ENCODE results near the gene AGRN.

AGRN gene

DNA sequence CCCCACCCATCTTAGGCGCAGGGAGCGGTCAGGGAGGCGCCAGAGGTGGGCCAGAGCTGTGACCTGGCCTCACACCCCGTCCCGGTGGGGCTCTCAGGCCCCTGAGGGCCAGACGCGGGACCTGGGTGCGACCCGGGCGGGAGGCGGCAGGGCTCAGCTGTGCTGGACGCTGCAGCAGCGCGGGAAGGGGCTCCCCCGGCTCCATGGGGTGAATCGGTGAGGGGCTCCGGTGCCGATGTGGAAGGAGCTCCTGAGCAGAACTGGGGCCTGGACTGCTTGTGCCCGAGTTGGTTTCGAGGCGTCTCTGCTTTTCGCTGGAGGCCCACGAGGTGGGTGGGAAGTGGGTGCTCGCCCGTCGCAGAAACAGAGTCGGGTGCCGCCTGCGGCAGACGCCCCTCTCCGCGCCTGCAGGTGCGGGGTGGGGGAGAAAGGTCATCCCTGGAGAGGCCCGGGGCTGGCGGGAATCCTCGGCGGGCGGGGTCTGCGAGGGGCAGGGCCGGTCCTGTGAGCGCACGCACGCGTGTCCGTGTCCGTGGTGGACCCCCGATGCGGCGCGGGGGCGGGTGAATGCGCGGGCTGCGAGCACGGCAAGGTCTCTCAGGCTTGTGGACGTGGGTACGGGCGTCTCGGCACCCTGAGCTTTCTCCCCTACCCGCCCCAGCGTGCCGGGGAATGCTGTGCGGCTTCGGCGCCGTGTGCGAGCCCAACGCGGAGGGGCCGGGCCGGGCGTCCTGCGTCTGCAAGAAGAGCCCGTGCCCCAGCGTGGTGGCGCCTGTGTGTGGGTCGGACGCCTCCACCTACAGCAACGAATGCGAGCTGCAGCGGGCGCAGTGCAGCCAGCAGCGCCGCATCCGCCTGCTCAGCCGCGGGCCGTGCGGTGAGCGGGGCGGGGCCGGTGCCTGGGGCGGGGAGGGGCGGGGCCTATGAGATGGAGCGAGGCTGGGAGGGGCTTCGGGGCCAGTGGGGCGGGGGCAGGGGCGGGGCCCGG, 20.4 kb downstream of the AGRN start:
- DNase-seq, result no peak

DNA sequence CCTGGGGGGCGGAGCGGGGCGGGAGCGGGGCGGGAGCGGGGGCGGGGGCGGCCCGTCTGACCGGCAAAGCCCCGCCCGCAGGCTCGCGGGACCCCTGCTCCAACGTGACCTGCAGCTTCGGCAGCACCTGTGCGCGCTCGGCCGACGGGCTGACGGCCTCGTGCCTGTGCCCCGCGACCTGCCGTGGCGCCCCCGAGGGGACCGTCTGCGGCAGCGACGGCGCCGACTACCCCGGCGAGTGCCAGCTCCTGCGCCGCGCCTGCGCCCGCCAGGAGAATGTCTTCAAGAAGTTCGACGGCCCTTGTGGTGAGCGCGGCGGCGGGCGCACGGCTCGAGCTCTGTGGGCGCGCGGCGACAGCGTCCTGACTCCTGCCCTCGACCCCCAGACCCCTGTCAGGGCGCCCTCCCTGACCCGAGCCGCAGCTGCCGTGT, 21.2 kb downstream of the AGRN start:
- no peak for DNase-seq

DNA sequence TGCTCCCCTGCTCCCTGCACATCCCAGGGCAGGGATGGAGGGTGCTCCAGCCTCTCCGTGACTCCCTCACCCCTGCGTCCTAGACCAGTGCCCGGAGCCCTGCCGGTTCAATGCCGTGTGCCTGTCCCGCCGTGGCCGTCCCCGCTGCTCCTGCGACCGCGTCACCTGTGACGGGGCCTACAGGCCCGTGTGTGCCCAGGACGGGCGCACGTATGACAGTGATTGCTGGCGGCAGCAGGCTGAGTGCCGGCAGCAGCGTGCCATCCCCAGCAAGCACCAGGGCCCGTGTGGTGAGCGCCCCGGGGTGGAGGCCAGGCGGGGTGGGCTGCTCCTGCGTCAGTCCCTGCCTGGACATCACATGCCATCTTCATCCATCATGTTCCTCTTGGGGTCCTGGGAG, 22.0 kb downstream of the AGRN start:
- DNase-seq, result no peak

DNA sequence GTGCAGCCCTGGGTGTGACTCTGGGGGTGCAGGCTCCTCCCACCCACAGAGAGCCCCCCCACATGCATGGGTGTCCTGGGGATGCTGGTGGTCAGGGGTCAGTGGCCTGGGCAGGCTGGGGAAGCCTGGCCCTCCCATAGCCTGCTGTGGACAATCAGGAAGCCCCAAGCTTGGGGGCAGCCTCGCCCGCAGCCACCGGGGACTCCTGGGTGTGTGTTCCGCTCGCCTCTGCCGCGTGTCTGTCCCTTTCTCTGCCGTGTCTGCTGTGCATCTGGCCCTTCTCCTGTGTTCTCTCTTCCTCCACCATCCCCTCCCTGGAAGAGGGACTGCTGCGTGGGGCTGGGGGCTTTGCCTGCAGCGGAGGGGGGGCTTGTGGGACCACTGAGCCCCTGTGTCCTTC, 22.9 kb downstream of the AGRN start:
- DNase-seq, result no peak

DNA sequence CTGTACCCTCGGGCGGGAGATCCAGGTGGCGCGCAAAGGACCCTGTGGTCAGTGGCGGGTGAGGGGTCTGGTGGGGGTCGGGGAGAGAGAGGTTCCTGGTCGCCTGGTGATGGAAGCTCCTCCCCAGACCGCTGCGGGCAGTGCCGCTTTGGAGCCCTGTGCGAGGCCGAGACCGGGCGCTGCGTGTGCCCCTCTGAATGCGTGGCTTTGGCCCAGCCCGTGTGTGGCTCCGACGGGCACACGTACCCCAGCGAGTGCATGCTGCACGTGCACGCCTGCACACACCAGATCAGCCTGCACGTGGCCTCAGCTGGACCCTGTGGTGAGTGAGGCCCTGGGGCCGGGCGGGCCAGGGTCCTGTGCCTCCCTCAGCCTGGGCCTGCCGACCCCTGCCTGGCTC, 23.5 kb downstream of the AGRN start:
- DNase-seq, result no peak

DNA sequence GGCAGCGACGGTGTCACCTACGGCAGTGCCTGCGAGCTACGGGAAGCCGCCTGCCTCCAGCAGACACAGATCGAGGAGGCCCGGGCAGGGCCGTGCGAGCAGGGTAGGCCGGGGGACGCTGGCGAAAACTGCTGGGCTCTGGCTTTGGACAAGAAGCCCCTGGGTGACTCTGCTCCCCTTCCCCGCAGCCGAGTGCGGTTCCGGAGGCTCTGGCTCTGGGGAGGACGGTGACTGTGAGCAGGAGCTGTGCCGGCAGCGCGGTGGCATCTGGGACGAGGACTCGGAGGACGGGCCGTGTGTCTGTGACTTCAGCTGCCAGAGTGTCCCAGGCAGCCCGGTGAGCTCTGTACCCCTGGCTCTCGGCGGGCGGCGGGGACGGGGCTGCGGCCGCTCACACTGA, 24.0 kb downstream of the AGRN start:
- DNase-seq, result no peak

DNA sequence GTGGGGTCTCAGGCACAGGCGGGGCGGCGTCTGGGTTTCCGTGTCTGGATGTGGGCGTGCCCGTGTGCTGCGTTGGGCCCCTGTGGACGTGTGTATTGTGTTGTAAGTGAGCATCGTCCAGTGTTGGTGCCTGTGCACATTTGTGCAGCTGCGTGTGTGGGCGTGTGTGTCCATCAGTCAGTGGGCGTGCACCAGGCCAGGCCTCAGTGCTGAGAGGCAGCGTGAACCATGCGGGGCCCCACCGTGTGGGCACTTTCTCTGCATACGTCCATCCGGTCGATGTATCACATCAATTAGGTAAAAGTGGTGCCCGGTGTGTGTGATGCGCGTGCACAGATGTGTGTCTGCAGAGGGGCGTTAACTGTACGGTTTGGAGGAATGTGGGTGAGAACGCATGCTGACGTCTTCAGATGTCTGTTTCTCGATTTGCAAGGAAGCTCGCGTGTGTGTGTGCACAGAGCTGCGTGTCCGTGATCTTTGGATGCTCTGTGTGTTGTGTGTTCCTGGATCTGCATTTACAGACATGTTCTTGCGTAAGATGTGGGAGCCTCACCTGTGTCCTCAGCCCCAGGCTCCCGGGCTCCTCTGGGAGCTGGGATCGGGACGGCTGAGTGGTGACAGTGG, 24.6 kb downstream of the AGRN start:
- DNase-seq, result no peak

DNA sequence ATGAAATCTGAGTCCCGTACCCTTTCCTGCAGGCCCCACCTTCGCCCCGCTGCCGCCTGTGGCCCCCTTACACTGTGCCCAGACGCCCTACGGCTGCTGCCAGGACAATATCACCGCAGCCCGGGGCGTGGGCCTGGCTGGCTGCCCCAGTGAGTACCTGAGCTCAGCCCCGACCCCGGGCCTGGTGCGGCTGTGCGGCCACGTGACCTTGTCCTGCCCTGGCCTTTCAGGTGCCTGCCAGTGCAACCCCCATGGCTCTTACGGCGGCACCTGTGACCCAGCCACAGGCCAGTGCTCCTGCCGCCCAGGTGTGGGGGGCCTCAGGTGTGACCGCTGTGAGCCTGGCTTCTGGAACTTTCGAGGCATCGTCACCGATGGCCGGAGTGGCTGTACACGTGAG, 25.2 kb downstream of the AGRN start:
- no peak for DNase-seq

DNA sequence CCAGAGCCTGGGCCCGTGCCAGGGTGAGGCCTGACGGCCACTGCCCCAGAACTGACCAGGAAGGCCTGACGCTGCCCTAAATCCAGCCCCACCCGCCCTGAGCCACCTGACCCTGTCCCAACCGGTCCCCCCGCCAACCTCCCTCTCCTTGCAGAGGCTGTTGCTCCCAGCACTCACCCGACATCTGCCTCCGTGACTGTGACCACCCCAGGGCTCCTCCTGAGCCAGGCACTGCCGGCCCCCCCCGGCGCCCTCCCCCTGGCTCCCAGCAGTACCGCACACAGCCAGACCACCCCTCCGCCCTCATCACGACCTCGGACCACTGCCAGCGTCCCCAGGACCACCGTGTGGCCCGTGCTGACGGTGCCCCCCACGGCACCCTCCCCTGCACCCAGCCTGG, 26.3 kb downstream of the AGRN start:
- no peak for DNase-seq

DNA sequence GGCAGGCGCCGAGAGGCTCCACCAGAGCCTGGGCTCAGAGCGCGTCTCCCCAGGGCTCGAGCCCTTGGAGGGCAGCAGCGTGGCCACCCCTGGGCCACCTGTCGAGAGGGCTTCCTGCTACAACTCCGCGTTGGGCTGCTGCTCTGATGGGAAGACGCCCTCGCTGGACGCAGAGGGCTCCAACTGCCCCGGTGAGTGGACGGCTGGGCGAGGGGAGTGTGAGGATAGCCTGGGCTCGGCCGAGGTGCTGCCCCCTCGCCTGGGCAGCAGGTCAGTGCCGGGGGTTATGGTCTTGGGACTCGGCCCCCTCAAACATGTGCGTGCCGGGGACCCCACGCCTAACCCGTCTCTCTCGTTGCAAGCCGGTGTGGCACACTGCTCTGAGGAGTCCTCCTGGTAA, 26.8 kb downstream of the AGRN start:
- no peak for DNase-seq

DNA sequence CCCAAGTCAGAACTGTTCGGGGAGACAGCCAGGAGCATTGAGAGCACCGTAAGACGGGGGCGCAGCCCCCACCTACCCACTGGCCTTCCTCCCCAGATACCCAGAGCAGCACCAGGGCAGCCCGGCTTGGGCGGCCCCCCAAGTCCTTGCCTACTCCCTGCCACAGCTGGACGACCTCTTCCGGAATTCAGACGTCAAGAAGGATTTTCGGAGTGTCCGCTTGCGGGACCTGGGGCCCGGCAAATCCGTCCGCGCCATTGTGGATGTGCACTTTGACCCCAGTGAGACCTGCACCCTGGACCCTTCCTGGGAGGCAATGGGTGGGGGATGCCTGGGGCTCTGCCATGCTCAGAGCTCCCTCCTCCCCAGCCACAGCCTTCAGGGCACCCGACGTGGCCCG, 27.5 kb downstream of the AGRN start:
- no peak for DNase-seq

DNA sequence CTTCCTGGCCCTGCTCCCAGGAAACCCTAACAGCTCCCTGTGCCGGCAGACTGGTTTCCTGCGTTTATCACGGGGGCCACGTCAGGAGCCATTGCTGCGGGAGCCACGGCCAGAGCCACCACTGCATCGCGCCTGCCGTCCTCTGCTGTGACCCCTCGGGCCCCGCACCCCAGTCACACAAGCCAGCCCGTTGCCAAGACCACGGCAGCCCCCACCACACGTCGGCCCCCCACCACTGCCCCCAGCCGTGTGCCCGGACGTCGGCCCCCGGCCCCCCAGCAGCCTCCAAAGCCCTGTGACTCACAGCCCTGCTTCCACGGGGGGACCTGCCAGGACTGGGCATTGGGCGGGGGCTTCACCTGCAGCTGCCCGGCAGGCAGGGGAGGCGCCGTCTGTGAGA, 28.0 kb downstream of the AGRN start:
- DNase-seq, result no peak

DNA sequence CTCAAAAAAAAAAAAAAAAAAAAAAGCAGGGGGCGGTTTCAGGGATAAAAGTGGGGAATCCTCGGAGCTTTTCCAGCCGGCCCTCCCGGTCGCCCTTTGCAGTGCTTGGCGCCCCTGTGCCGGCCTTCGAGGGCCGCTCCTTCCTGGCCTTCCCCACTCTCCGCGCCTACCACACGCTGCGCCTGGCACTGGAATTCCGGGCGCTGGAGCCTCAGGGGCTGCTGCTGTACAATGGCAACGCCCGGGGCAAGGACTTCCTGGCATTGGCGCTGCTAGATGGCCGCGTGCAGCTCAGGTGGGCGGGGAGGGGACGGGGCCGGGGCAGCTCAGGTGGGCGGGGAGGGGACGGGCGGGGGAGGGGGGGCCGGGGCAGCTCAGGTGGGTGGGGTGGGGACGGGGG, 28.8 kb downstream of the AGRN start:
- DNase-seq, result no peak

DNA sequence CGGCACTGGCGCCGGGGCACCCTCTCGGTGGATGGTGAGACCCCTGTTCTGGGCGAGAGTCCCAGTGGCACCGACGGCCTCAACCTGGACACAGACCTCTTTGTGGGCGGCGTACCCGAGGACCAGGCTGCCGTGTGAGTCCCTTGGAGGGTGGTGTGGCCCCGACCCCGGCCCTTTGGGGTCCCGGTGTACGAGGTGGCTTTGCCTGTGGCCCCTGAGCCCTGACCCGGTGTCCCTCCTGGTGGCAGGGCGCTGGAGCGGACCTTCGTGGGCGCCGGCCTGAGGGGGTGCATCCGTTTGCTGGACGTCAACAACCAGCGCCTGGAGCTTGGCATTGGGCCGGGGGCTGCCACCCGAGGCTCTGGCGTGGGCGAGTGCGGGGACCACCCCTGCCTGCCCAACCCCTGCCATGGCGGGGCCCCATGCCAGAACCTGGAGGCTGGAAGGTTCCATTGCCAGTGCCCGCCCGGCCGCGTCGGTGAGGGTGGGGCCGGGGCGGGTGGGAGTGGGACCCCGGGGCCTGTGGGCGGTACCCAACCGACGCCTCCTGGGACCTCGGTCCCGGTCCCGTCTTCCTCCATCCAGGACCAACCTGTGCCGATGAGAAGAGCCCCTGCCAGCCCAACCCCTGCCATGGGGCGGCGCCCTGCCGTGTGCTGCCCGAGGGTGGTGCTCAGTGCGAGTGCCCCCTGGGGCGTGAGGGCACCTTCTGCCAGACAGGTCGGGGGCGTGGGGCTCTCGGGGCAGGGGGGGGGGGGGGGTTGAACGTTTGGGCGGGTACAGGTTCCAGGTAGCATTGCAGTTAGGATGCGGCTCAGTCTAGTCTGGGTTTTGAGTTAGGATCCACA, 29.6 kb downstream of the AGRN start:
- no peak for DNase-seq

DNA sequence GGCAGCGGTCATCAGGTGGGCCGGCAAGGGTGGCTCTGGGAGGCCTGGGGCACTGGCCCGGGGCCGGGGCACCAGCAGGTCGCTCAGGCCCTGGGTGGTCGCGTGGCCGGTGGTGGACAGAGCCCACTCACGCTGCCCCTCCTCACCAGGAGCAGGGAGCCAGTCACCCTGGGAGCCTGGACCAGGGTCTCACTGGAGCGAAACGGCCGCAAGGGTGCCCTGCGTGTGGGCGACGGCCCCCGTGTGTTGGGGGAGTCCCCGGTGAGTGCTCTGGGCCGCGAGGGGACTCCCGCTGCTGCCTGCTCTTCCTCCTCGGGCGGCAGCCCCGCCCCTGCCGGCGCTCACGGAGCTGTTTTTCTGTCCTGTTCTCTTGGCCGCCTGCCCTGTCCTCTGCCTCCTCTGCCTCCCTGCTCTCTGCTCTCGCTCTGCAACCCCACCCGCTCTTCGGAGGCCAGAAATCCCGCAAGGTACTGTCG, 30.7 kb downstream of the AGRN start:
- no peak for DNase-seq

DNA sequence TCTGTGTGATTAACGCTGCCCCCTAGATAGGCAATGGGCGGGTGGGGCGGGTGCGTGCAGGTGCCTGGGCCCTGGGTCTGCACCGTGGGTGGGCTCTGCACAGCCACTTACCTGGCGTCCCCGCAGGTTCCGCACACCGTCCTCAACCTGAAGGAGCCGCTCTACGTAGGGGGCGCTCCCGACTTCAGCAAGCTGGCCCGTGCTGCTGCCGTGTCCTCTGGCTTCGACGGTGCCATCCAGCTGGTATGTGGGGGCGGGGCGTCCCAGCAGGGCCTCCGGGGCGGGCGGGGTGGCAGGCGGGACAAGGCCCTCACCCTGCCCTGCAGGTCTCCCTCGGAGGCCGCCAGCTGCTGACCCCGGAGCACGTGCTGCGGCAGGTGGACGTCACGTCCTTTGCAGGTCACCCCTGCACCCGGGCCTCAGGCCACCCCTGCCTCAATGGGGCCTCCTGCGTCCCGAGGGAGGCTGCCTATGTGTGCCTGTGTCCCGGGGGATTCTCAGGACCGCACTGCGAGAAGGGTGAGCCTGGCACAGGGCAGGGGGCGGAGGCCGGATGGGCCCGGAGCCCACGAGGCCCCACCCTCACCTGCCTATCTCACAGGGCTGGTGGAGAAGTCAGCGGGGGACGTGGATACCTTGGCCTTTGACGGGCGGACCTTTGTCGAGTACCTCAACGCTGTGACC, 31.3 kb downstream of the AGRN start:
- DNase-seq, result no peak

DNA sequence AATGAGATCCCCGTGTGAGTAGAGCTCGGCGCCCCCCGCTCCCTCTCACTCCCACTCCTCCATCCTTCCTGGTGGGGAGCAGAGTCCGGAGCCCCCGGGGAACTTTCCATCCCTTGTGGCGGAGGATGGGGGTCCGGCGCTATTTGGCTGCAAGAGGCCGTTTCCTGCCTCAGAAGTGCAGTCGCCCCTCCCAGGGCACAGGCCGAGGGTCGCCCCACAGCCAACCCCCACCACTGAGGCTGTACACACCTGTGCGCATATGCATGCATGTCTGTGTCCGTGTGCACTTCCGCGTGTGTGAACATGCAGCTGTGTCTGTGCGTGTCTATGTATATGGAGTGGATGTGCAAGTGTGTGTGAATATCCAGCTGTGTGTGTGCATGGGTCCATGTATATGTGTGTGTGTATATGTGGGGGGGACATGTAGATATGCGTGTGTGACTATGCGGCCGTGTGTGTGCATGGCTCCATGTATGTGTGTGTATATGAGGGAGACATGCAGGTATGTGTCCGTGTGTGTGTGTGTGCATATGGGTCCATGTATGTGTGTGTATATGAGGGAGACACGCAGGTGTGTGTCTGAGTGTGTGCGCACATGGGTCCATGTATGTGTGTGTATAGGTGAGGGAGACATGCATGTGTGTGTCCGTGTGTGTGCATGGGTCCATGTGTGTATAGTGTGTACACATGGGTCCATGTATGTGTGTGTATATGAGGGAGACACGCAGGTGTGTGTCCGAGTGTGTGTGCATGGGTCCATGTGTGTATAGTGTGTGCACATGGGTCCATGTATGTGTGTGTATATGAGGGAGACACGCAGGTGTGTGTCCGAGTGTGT, 32.3 kb downstream of the AGRN start:
- no peak for DNase-seq

DNA sequence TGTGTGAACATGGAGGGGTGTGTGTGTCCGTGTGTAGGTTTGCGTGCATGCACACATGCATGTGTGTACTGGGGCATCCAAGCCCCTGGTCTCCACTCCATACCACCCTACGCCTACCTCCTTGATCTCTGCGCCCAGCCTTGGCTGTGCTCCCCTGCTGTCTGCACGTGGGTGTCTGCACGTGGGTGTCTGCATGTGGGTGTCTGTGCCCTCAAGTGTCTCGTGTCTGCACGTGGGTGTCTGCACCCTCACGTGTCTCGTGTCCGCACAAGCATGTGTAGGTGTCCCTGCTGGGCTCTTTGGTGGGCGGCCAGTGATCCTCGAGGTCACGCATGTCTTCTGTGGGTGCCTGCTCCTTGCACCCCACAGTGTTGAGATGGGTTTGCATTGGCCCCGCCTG, 33.1 kb downstream of the AGRN start:
- no peak for DNase-seq

DNA sequence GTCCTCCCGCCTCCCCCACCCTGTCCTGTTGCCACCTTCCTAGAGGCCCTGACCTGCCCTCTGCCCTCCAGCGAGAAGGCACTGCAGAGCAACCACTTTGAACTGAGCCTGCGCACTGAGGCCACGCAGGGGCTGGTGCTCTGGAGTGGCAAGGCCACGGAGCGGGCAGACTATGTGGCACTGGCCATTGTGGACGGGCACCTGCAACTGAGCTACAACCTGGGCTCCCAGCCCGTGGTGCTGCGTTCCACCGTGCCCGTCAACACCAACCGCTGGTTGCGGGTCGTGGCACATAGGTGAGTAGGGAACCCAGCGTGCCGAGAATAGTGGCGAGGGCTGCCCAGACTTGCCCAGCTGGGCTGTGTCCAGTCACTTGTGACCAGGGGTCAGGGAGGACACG, 33.8 kb downstream of the AGRN start:
- no peak for DNase-seq

DNA sequence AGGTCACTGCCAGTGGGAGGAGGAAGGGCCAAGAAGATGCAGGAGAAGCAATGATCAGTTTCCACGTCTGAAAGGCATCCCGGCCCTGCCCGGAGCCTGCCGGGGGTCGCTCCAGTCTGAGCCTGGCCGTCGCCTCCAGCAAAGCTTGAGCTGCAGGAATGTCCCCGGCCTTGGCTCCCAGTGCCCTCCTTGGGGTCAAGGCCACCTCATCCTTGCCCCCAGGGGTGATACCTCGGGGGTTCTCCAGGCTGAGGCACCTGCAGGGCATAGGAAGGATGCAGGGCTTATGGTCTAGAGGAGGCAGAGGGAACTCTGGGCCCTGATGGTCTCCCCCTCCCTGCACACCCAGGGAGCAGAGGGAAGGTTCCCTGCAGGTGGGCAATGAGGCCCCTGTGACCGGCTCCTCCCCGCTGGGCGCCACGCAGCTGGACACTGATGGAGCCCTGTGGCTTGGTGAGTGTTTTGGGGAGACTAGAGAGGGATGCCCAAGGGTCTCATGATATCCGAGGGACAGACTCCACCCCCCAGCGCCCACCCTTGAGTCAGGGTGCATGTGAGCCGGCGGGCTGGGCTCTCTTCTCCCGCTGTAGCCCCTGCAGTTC, 34.3 kb downstream of the AGRN start:
- no peak for DNase-seq

DNA sequence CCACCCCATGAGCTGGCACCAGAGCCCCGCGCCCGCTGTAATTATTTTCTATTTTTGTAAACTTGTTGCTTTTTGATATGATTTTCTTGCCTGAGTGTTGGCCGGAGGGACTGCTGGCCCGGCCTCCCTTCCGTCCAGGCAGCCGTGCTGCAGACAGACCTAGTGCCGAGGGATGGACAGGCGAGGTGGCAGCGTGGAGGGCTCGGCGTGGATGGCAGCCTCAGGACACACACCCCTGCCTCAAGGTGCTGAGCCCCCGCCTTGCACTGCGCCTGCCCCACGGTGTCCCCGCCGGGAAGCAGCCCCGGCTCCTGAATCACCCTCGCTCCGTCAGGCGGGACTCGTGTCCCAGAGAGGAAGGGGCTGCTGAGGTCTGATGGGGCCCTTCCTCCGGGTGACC, 35.1 kb downstream of the AGRN start:
- DNase-seq, result no peak
